Kidney glomerular epithelial cell (primary cell): ENCODE data around the gene NRARP.

Experiments
- DNase-seq: peaks from one replicate; lab custom pipeline; 2025; lab: John Stamatoyannopoulos, UW

NRARP gene

GRCh38 chr9:137276473-137277328, 25.4 kb downstream of the NRARP start:
- DNase-seq: no peak

GRCh38 chr9:137275588-137276472, 26.2 kb downstream of the NRARP start:
- no peak for DNase-seq

- no peak for DNase-seq
Observed at GRCh38 chr9:137275203-137275587, 26.9 kb downstream of the NRARP start.

GRCh38 chr9:137273611-137274320, 28.3 kb downstream of the NRARP start:
- no peak for DNase-seq

- no peak for DNase-seq
Observed at GRCh38 chr9:137273095-137273490, 29.0 kb downstream of the NRARP start.

GRCh38 chr9:137272241-137273094, 29.6 kb downstream of the NRARP start:
- no peak for DNase-seq

- no peak for DNase-seq
Observed at GRCh38 chr9:137271696-137272076, 30.4 kb downstream of the NRARP start.

GRCh38 chr9:137270929-137271695, 31.0 kb downstream of the NRARP start:
- no peak for DNase-seq

- DNase-seq: no peak
Observed at GRCh38 chr9:137269231-137269772, 32.8 kb downstream of the NRARP start.

- no peak for DNase-seq
Observed at GRCh38 chr9:137268538-137269201, 33.4 kb downstream of the NRARP start.

- DNase-seq: no peak
Observed at GRCh38 chr9:137267933-137268355, 34.1 kb downstream of the NRARP start.

GRCh38 chr9:137266585-137267453, 35.3 kb downstream of the NRARP start:
- no peak for DNase-seq

- no peak for DNase-seq
Observed at GRCh38 chr9:137266162-137266527, 35.9 kb downstream of the NRARP start.

- no peak for DNase-seq
Observed at GRCh38 chr9:137265496-137266161, 36.4 kb downstream of the NRARP start.

GRCh38 chr9:137264067-137264466, 38.0 kb downstream of the NRARP start:
- DNase-seq: no peak

GRCh38 chr9:137263506-137263905, 38.6 kb downstream of the NRARP start:
- DNase-seq: no peak

- DNase-seq: no peak
Observed at GRCh38 chr9:137262909-137263285, 39.2 kb downstream of the NRARP start.

GRCh38 chr9:137262173-137262908, 39.7 kb downstream of the NRARP start:
- DNase-seq: peak; percentile 2
